GM12865 (cell line): ENCODE measurements around the gene KCNH3.
"Not testable (repeated sequence)": the region's sequence is repeated elsewhere in the genome, so short reads cannot be mapped to it uniquely, and the experiment has no call there.

ENCODE experiments used
- DNase-seq: peaks from one replicate; pipeline ENCODE4 v3.0.0; 2010; ENCODE audit warnings: low read depth
- H3K4me3 ChIP-seq: 2 replicates; pipeline ENCODE4 v1.5.1; 2011; ENCODE audit warnings: mild to moderate bottlenecking, low read depth, low read length, control low read depth
- CTCF ChIP-seq: IDR thresholded peaks from 2 replicates; pipeline ENCODE4 v1.5.1; 2011; ENCODE audit warnings: low read length, control low read depth, low read depth, inconsistent platforms; ENCODE audit not compliant: insufficient read depth; ENCODE audit errors: missing control alignments

The KCNH3 gene

GRCh38 chr12:49496417-49497360 lies 42.1 kb upstream of the KCNH3 start:
- no peak overlapping the region for H3K4me3 ChIP-seq
- no peak for DNase-seq
- no peak for TF ChIP-seq CTCF

GRCh38 chr12:49501895-49502294 lies 36.9 kb upstream of the KCNH3 start:
- H3K4me3 ChIP-seq, result no peak overlapping the region
- DNase-seq, result no peak
- no peak for TF ChIP-seq CTCF

- no peak for TF ChIP-seq CTCF
- DNase-seq, result no peak
- no peak overlapping the region for H3K4me3 ChIP-seq
Observed at GRCh38 chr12:49502590-49502989, 36.2 kb upstream of the KCNH3 start.

GRCh38 chr12:49503674-49504180 lies 35.1 kb upstream of the KCNH3 start:
- TF ChIP-seq CTCF, result no peak
- no peak for DNase-seq

GRCh38 chr12:49505672-49506071 lies 33.2 kb upstream of the KCNH3 start:
- no peak overlapping the region for H3K4me3 ChIP-seq
- no peak for TF ChIP-seq CTCF
- no peak for DNase-seq

More at GRCh38 chr12:49503674-49504180, 35.1 kb upstream of the KCNH3 start:
- H3K4me3 ChIP-seq, result no peak overlapping the region

GRCh38 chr12:49507139-49507538 lies 31.7 kb upstream of the KCNH3 start:
- TF ChIP-seq CTCF, result no peak
- H3K4me3 ChIP-seq, result no peak overlapping the region
- DNase-seq, result no peak

GRCh38 chr12:49509681-49510080 lies 29.1 kb upstream of the KCNH3 start:
- not testable (repeated sequence) for DNase-seq, H3K4me3 ChIP-seq
